ENCODE data around the gene PRPF6. TPM values are rescaled to one million over a fixed set of nuclear protein-coding genes. Genes with fewer than 3 reads are reported as not detected.
A peak's percentile ranks its signal among the peaks of the same experiment; 100 is the strongest.

Gene PRPF6
- total RNA-seq, 1 experiment from 2014 or later: 88.4 TPM

DNA sequence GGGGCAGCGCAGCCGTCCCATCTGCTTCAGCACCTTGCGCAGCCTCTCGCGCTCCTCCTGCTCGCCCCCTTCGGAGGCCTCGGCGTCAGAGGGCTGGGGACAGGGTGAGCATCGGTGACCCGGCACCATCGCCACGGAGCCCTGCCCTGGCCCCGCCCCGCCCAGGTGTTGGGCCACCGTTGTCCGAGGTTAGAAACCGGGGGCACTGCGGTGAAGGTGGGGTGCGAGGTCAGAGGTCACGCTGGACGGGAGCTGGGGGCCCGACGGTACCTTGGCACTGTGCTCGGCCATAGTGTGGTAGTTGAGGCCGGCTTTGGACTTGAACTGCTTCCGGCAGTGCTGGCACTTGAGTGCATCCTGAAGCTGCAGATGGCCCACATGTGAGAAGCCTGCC is 17.6 kb upstream of the PRPF6 start:
- Histone ChIP-seq H3K36me3 (ENCODE audit: control insufficient read depth, insufficient read depth, low read length) (no peaks in the 10 kb centered on the region), H3K4me1 (ENCODE audit: control insufficient read depth, insufficient read depth, low read length) (peaks cover 8% of the 10 kb centered on the region), H3K9me3 (ENCODE audit: control insufficient read depth, insufficient read depth, low read depth, low read length) (no peaks in the 10 kb centered on the region), H3K27ac (ENCODE audit: low read length) (no peak overlapping the region), H3K4me3 (ENCODE audit: low read depth in 2 of 2, low read length in 2 of 2) (no peak overlapping the region), H3K27me3 (ENCODE audit: control insufficient read depth, insufficient read depth, low read length) (no peaks in the 10 kb centered on the region)
- intact Hi-C loops (cut with micrococcal nuclease; ENCODE audit: unreplicated experiment): no loop called here
- ChIA-PET CTCF (no interaction called here), POLR2A (no interaction called here)
- DNase-seq (ENCODE audit: low read depth, low spot score) (no peak), ATAC-seq (no peak)
- TF ChIP-seq POLR2AphosphoS5 (IDR thresholded peaks at IDR 0.05; ENCODE audit: low read depth, low read length): no peak
- TF ChIP-seq, protein P1, sequence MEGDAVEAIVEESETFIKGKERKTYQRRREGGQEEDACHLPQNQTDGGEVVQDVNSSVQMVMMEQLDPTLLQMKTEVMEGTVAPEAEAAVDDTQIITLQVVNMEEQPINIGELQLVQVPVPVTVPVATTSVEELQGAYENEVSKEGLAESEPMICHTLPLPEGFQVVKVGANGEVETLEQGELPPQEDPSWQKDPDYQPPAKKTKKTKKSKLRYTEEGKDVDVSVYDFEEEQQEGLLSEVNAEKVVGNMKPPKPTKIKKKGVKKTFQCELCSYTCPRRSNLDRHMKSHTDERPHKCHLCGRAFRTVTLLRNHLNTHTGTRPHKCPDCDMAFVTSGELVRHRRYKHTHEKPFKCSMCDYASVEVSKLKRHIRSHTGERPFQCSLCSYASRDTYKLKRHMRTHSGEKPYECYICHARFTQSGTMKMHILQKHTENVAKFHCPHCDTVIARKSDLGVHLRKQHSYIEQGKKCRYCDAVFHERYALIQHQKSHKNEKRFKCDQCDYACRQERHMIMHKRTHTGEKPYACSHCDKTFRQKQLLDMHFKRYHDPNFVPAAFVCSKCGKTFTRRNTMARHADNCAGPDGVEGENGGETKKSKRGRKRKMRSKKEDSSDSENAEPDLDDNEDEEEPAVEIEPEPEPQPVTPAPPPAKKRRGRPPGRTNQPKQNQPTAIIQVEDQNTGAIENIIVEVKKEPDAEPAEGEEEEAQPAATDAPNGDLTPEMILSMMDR (IDR thresholded peaks at IDR 0.05): no peak
- TF ChIP-seq, protein P2, sequence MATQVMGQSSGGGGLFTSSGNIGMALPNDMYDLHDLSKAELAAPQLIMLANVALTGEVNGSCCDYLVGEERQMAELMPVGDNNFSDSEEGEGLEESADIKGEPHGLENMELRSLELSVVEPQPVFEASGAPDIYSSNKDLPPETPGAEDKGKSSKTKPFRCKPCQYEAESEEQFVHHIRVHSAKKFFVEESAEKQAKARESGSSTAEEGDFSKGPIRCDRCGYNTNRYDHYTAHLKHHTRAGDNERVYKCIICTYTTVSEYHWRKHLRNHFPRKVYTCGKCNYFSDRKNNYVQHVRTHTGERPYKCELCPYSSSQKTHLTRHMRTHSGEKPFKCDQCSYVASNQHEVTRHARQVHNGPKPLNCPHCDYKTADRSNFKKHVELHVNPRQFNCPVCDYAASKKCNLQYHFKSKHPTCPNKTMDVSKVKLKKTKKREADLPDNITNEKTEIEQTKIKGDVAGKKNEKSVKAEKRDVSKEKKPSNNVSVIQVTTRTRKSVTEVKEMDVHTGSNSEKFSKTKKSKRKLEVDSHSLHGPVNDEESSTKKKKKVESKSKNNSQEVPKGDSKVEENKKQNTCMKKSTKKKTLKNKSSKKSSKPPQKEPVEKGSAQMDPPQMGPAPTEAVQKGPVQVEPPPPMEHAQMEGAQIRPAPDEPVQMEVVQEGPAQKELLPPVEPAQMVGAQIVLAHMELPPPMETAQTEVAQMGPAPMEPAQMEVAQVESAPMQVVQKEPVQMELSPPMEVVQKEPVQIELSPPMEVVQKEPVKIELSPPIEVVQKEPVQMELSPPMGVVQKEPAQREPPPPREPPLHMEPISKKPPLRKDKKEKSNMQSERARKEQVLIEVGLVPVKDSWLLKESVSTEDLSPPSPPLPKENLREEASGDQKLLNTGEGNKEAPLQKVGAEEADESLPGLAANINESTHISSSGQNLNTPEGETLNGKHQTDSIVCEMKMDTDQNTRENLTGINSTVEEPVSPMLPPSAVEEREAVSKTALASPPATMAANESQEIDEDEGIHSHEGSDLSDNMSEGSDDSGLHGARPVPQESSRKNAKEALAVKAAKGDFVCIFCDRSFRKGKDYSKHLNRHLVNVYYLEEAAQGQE (IDR thresholded peaks at IDR 0.05; ENCODE audit: insufficient read depth in 1 of 2, low read depth in 2 of 2, low read length in 1 of 2): no peak
- TF ChIP-seq TCF7L2 (IDR thresholded peaks at IDR 0.05; ENCODE audit: low read depth, low read length): no peak
- no peak for TF ChIP-seq SIN3A (IDR thresholded peaks at IDR 0.05; ENCODE audit: borderline replicate concordance, insufficient read depth, low read depth, low read length)
- no TSS peak for BruUV-seq (replicated peaks)
- in situ Hi-C loops (cut with HindIII; ENCODE audit: low pct_unique_long_range_greater_than_20kb, low sequenced_read_pairs): no loop called here

DNA sequence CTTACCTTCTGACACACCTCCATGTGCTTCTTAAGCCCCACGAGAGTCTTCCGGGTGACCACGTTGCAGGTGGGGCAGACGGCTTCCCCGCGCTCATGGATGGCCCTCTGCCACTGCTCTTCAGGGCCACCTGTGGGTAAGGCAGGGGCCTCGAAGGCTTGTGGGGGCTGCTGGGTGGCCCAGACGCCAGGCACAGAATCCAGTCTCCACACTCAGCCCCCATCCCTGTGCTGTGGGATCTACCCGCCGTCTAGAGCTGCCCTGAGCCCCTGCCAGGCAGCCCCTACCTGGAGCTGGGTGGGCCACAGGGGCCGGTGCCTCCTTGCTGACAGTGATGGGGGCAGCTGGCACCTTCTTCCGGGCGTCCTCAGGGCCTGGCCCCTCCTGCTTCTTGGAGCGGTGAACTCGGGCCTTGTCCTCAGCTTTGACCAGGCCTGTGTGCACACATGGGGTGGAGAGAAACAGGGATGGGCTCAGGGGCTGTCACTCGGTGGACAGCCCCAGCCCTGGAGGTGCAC is 17.1 kb upstream of the PRPF6 start:
- Histone ChIP-seq H3K27me3 (ENCODE audit: control insufficient read depth, insufficient read depth, low read length) (no peaks in the 10 kb centered on the region), H3K9me3 (ENCODE audit: control insufficient read depth, insufficient read depth, low read depth, low read length) (no peaks in the 10 kb centered on the region), H3K36me3 (ENCODE audit: control insufficient read depth, insufficient read depth, low read length) (no peaks in the 10 kb centered on the region), H3K27ac (ENCODE audit: low read length) (no peak overlapping the region), H3K4me1 (ENCODE audit: control insufficient read depth, insufficient read depth, low read length) (peaks cover 5% of the 10 kb centered on the region), H3K4me3 (ENCODE audit: low read depth in 2 of 2, low read length in 2 of 2) (no peak overlapping the region)
- POLR2A ChIA-PET: no interaction called here
- intact Hi-C loops (cut with micrococcal nuclease; ENCODE audit: unreplicated experiment) (no loop called here), in situ Hi-C loops (cut with HindIII; ENCODE audit: low pct_unique_long_range_greater_than_20kb, low sequenced_read_pairs) (no loop called here)
- CTCF ChIA-PET: no interaction called here
- TSS peak; percentile 52 for BruUV-seq (replicated peaks)
- ATAC-seq (no peak), DNase-seq (ENCODE audit: low read depth, low spot score) (no peak)
- no peak for TF ChIP-seq POLR2AphosphoS5 (IDR thresholded peaks at IDR 0.05; ENCODE audit: low read depth, low read length)
- TF ChIP-seq, protein P1 (IDR thresholded peaks at IDR 0.05): no peak
- TF ChIP-seq, protein P2 (IDR thresholded peaks at IDR 0.05; ENCODE audit: insufficient read depth in 1 of 2, low read depth in 2 of 2, low read length in 1 of 2): no peak
- no peak for TF ChIP-seq SIN3A (IDR thresholded peaks at IDR 0.05; ENCODE audit: borderline replicate concordance, insufficient read depth, low read depth, low read length)
- TF ChIP-seq TCF7L2 (IDR thresholded peaks at IDR 0.05; ENCODE audit: low read depth, low read length): no peak
